ENCODE results near the gene DHX38. TPM values are rescaled to one million over a fixed set of nuclear protein-coding genes. Genes with fewer than 3 reads are reported as not detected.

DHX38 gene
- total and polyA plus RNA-seq, 7 donors: 16.2 to 55.4 (median 34.2) TPM

GRCh38 chr16:72084445-72084844, 9.2 kb upstream of the DHX38 start:
- WGBS, 2 donors: 98% methylated on average over 10 of the region's 10 CpGs
- Histone ChIP-seq H3K4me1 (no peaks in the 10 kb centered on the region), H3K36me3 (peaks cover 0 to 53% (median 15%) of the 10 kb centered on the region in 4 donors), H3K4me3 (no peak overlapping the region), H3K27me3 (no peaks in the 10 kb centered on the region), H3K27ac (no peak overlapping the region), H3K9me3 (no peaks in the 10 kb centered on the region)
- DNase-seq: no peak
- TF ChIP-seq POLR2A (IDR thresholded peaks at IDR 0.05) (no peak), EP300 (IDR thresholded peaks at IDR 0.05) (no peak), POLR2AphosphoS5 (IDR thresholded peaks at IDR 0.05) (no peak)
- TF ChIP-seq, protein P1, sequence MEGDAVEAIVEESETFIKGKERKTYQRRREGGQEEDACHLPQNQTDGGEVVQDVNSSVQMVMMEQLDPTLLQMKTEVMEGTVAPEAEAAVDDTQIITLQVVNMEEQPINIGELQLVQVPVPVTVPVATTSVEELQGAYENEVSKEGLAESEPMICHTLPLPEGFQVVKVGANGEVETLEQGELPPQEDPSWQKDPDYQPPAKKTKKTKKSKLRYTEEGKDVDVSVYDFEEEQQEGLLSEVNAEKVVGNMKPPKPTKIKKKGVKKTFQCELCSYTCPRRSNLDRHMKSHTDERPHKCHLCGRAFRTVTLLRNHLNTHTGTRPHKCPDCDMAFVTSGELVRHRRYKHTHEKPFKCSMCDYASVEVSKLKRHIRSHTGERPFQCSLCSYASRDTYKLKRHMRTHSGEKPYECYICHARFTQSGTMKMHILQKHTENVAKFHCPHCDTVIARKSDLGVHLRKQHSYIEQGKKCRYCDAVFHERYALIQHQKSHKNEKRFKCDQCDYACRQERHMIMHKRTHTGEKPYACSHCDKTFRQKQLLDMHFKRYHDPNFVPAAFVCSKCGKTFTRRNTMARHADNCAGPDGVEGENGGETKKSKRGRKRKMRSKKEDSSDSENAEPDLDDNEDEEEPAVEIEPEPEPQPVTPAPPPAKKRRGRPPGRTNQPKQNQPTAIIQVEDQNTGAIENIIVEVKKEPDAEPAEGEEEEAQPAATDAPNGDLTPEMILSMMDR (IDR thresholded peaks at IDR 0.05): no peak
- intact Hi-C loops (cut with DNase I): no loop called here

GRCh38 chr16:72085002-72085401, 8.6 kb upstream of the DHX38 start:
- Histone ChIP-seq H3K36me3 (peaks cover 0 to 58% (median 19%) of the 10 kb centered on the region in 4 donors), H3K27ac (no peak overlapping the region)

GRCh38 chr16:72091217-72091616, 2.4 kb upstream of the DHX38 start:
- WGBS, 2 donors: 49 to 89% methylated on average over 3 of the region's 3 CpGs
- Histone ChIP-seq H3K4me3 (no peak overlapping the region), H3K4me1 (peaks cover 0 to 40% (median 34%) of the 10 kb centered on the region in 4 donors), H3K27me3 (no peaks in the 10 kb centered on the region), H3K9me3 (no peaks in the 10 kb centered on the region), H3K27ac (no peak overlapping the region), H3K36me3 (peaks cover 0 to 48% (median 22%) of the 10 kb centered on the region in 4 donors)
- TF ChIP-seq, protein P1 (IDR thresholded peaks at IDR 0.05): no peak
- no peak for TF ChIP-seq POLR2A (IDR thresholded peaks at IDR 0.05)
- no peak for TF ChIP-seq POLR2AphosphoS5 (IDR thresholded peaks at IDR 0.05)
- TF ChIP-seq EP300 (IDR thresholded peaks at IDR 0.05): no peak
- no peak for DNase-seq
- intact Hi-C loops (cut with DNase I): loop anchor here (5.0 to 10.0 kb wide), 3 partner anchors 194 to 629 kb away; partner anchors contain the start of genes IST1, PHLPP2 and ZNF23

More at GRCh38 chr16:72085002-72085401, 8.6 kb upstream of the DHX38 start:
- intact Hi-C loops (cut with DNase I): no loop called here
- H3K4me1 ChIP-seq: no peaks in the 10 kb centered on the region
- WGBS, 2 donors: 98 to 100% methylated on average over 2 of the region's 2 CpGs
- no peak overlapping the region for H3K4me3 ChIP-seq
- no peaks in the 10 kb centered on the region for H3K9me3 ChIP-seq
- no peak for DNase-seq
- TF ChIP-seq, protein P1 (IDR thresholded peaks at IDR 0.05): no peak
- no peak for TF ChIP-seq POLR2AphosphoS5 (IDR thresholded peaks at IDR 0.05)
- TF ChIP-seq POLR2A (IDR thresholded peaks at IDR 0.05): no peak
- TF ChIP-seq EP300 (IDR thresholded peaks at IDR 0.05): no peak
- no peaks in the 10 kb centered on the region for H3K27me3 ChIP-seq

- H3K36me3 ChIP-seq: peaks cover 2 to 48% (median 31%) of the 10 kb centered on the region in 4 donors
- DNase-seq: no peak
- intact Hi-C loops (cut with DNase I): loop anchor here (1.0 to 10.0 kb wide), 4 partner anchors 85 to 631 kb away; partner anchors contain the start of genes DHODH, IST1, PHLPP2 and ZNF23
Observed at GRCh38 chr16:72092832-72093447, 707 bp upstream of the DHX38 start.

More at GRCh38 chr16:72092832-72093447, 707 bp upstream of the DHX38 start:
- Histone ChIP-seq H3K27me3 (no peaks in the 10 kb centered on the region), H3K4me3 (peak overlapping the region; percentile 73 to 94 (median 83)), H3K4me1 (peaks cover 0 to 40% (median 34%) of the 10 kb centered on the region in 4 donors), H3K9me3 (no peaks in the 10 kb centered on the region), H3K27ac (peak overlapping the region; percentile 91 to 95 (median 92))
- WGBS, 2 donors: 0 to 1% methylated on average over 22 of the region's 22 CpGs
- no peak for TF ChIP-seq EP300 (IDR thresholded peaks at IDR 0.05)
- TF ChIP-seq POLR2A (IDR thresholded peaks at IDR 0.05): no peak
- TF ChIP-seq POLR2AphosphoS5 (IDR thresholded peaks at IDR 0.05): no peak
- TF ChIP-seq, protein P1 (IDR thresholded peaks at IDR 0.05): no peak

Data from sigmoid colon (tissue), 7 donors.